Activated T-helper 2 cell treated with anti-CD3 and anti-CD28 coated beads, Interferon-gamma antibody, Interleukin-2, Interleukin-4, amounts not matched to agents 10 μg/mL and 5 μg/mL and 100 μg/mL, durations not matched to agents 14 hours and 24 hours and 36 hours (primary cell): ENCODE data around the gene IGSF3. TPM values are rescaled to one million over a fixed set of nuclear protein-coding genes. Genes with fewer than 3 reads are reported as not detected.
"Not testable (repeated sequence)": the region's sequence is repeated elsewhere in the genome, so short reads cannot be mapped to it uniquely, and the experiment has no call there.

Source experiments
- DNase-seq: peaks from one replicate; pipeline ENCODE4 v3.0.0; 2021; ENCODE audit warnings: low spot score
- H3K27ac Mint-ChIP-seq: one replicate; pipeline ENCODE4 v1.8.0; 2021; ENCODE audit warnings: mixed read lengths
- H3K27me3 Mint-ChIP-seq: one replicate; pipeline ENCODE4 v1.8.0; 2021; ENCODE audit warnings: low read depth, mixed read lengths
- H3K36me3 Mint-ChIP-seq: one replicate; pipeline ENCODE4 v1.8.0; 2021; ENCODE audit warnings: low read depth, mixed read lengths
- H3K4me1 Mint-ChIP-seq: one replicate; pipeline ENCODE4 v1.8.0; 2021; ENCODE audit warnings: low read depth, mixed read lengths
- H3K4me3 Mint-ChIP-seq: one replicate; pipeline ENCODE4 v1.8.0; 2021; ENCODE audit warnings: low read depth, mild to moderate bottlenecking, moderate library complexity, mixed read lengths
- H3K9me3 Mint-ChIP-seq: one replicate; pipeline ENCODE4 v1.8.0; 2021; ENCODE audit warnings: mixed read lengths
- intact Hi-C: fragments of 100-400 bp; cut with micrococcal nuclease; formaldehyde crosslinking; loops from one replicate; pipeline ENCODE4 v1.15.1; 2023
- total RNA-seq: library from RNA; stranded (reverse); gene quantifications from 2 replicates; pipeline ENCODE4 v1.2.3, GENCODE V29; 2022

Gene IGSF3
- total RNA-seq, 1 donor from 2014 or later = 4.6 TPM

DNA sequence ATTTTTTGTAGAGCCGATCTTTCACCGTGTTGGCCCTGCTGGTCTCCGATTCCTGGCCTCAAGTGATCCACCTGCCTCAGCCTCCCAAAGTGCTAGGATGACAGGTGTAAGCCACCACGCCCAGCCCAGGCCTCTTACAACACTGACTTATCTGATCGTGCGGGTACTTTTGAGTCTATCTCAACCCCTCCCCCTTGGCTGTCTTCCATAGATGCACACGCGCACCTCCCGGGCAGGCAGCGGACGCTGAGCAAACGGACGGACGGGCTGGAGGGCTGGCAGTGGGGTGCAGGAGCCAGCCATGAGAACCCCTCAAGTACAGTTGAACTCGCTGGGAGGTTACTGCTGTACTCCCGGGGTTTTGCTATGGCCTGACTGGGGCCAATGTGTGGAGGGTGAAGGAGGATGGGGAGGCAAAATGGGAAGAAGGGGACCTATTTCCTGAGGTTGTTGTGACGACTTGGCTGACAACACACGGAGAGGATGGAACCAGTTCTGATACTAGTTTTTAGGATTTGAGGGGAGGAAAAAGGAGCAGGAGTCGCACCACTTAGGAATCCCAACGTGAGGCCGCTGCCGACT lies 97.7 kb downstream of the IGSF3 start:
- H3K27ac Mint-ChIP-seq = peak overlapping the region; percentile 91
- H3K27me3 Mint-ChIP-seq = no peaks in the 10 kb centered on the region
- H3K9me3 Mint-ChIP-seq = peaks cover 3% of the 10 kb centered on the region
- H3K36me3 Mint-ChIP-seq = peaks cover 44% of the 10 kb centered on the region
- peak; percentile 28 for DNase-seq
- peaks cover 62% of the 10 kb centered on the region for H3K4me1 Mint-ChIP-seq
- peak overlapping the region; percentile 97 for H3K4me3 Mint-ChIP-seq
- intact Hi-C loops = loop anchor here (2.0 to 10.0 kb wide), 2 partner anchors 61 to 165 kb away; no protein-coding TSS in a partner anchor

DNA sequence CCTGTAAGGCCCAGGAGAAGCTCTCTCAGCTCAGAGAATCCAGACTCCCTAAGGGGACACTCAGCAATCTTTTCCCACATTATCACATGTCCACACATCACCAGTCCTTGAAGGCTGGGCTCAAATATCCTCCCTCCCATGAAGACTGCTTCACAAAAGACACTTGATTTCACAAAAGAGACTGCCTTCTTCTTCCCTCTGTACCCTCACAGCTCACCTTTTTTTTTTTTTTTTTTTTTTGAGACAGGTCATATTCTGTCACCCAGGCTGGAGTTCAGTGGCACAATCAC lies 98.2 kb downstream of the IGSF3 start:
- intact Hi-C loops = loop anchor here (2.0 kb wide), 1 partner anchor 61 kb away; no protein-coding TSS in a partner anchor
- Mint-ChIP-seq H3K36me3 (peaks cover 50% of the 10 kb centered on the region), H3K4me1 (peaks cover 61% of the 10 kb centered on the region), H3K27ac (peak overlapping the region; percentile 40), H3K4me3 (peak overlapping the region; percentile 97), H3K9me3 (peaks cover 8% of the 10 kb centered on the region), H3K27me3 (no peaks in the 10 kb centered on the region)
- no peak for DNase-seq

DNA sequence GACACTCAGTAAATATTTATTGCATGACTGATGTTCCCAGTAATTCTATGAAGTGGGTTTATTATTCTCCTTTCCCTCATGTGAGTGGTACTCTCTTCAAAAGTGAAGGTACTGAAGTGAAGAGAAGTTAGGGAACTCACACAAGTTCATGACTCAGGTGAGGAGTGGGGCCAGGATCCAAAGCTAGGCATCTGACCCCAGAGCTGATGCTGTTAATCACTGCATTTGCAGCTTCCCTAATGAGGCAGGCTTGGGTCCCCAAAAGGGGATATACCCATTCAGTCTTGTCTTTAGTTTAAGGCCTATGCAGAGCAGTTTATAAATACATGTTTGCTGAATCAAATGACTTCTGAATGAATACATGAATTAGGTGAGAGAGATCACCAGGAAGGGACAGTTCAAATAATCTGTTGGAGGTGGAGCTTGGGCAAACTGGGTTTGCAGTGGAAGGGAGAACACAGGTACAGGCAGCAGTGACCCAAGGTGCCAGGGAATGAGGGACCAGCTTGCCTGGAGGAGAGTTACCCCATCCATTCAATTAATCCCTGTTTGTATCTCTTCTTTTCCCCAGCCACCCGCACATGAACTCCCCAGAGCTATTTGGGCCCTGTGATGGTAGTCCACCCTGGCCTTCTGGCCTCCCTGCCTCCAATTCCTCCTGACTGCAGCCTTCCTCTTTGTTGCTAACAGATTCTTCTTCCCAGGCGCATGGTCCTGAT lies 98.7 kb downstream of the IGSF3 start:
- Mint-ChIP-seq H3K4me1 (peaks cover 61% of the 10 kb centered on the region), H3K27ac (peak overlapping the region; percentile 76), H3K27me3 (no peaks in the 10 kb centered on the region), H3K9me3 (peaks cover 13% of the 10 kb centered on the region), H3K4me3 (peak overlapping the region; percentile 97), H3K36me3 (peaks cover 55% of the 10 kb centered on the region)
- intact Hi-C loops = loop anchor here (1.0 to 2.0 kb wide), 2 partner anchors 10 to 60 kb away; no protein-coding TSS in a partner anchor
- DNase-seq = no peak

DNA sequence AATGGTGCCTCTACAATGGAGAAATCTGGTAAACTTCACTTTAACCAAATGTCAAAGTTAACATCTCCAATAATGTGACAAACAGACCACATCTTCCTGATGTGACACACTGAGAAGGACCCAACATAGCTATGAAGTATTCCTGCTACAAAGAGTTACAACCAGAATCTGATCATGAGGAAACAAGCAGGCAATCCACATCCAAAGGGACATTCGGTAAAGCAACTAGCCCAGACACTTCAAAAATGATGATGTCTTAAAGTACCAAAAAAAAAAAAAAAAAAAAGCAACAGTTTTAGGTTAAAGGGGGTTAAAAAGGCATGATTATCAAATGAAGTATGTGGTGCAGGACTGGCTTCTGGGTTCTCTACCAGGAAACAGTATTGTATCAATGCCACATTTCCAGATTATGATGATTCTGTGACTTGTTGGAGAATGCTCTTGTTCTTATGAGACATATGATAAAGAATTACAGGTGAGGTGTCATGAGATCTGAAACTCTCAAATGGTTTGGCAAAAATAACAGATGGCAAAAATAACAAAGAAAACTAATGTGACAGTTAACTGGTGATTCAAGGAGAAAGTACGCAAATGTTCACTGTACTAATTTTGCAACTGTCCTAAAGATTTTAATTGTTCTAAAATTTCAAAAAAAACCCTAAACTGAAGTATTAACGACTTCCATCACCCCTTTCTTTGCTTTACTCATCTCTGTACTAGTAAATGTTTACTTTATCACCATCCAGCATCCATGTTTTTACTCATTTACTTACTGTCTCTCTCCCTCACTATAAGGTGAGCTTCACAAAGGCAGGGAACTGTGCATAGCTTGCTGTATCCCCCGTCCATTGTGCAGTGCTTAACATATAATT lies 99.5 kb downstream of the IGSF3 start:
- H3K27ac Mint-ChIP-seq = peak overlapping the region; percentile 76
- peaks cover 62% of the 10 kb centered on the region for H3K4me1 Mint-ChIP-seq
- peaks cover 63% of the 10 kb centered on the region for H3K36me3 Mint-ChIP-seq
- DNase-seq = no peak
- intact Hi-C loops = loop anchor here (1.0 to 2.0 kb wide), 2 partner anchors 9 to 59 kb away; no protein-coding TSS in a partner anchor
- peaks cover 20% of the 10 kb centered on the region for H3K9me3 Mint-ChIP-seq
- peak overlapping the region; percentile 97 for H3K4me3 Mint-ChIP-seq
- no peaks in the 10 kb centered on the region for H3K27me3 Mint-ChIP-seq

DNA sequence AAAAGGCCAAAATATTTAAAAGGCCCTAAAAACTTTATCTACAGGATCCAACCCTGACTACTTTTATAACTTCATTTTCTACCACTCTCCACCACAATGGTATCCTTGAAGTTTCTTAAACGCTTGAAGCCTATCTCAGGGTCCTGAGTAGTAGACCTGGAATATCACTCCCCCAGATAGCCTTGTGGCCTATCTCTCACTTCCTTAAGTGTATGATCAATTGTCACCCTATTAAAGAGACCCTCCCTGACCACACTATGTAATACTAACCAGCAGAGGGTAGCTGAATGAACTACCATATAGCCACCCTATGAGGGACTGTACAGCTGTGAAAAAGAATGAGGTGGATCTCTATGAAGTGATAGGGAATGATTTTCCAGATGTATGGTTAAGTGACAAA lies 102.3 kb downstream of the IGSF3 start:
- no peak for DNase-seq
- Mint-ChIP-seq H3K36me3 (peaks cover 84% of the 10 kb centered on the region), H3K4me3 (no peak overlapping the region), H3K4me1 (peaks cover 74% of the 10 kb centered on the region), H3K27me3 (no peaks in the 10 kb centered on the region), H3K9me3 (peaks cover 28% of the 10 kb centered on the region), H3K27ac (no peak overlapping the region)
- intact Hi-C loops = no loop called here

DNA sequence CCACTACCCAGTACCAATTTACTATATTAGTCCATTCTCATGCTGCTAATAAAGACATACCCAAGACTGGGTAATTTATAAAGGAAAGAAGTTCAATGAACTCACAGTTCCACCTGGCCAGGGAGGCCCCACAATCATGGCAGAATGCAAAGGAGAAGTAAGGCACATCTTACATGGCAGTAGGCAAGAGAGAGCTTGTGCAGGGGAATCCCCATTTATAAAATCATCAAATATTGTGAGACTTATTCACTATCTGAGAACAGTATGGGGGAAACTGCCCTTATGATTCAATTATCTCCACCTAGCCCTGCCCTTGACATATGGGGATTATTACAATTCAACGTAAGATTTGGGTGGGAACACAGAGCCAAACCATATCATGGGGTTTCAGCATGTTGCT lies 103.1 kb downstream of the IGSF3 start:
- Mint-ChIP-seq H3K9me3 (peaks cover 28% of the 10 kb centered on the region), H3K36me3 (peaks cover 79% of the 10 kb centered on the region), H3K27me3 (no peaks in the 10 kb centered on the region), H3K27ac (no peak overlapping the region), H3K4me1 (peaks cover 72% of the 10 kb centered on the region), H3K4me3 (no peak overlapping the region)
- no peak for DNase-seq
- intact Hi-C loops = no loop called here

DNA sequence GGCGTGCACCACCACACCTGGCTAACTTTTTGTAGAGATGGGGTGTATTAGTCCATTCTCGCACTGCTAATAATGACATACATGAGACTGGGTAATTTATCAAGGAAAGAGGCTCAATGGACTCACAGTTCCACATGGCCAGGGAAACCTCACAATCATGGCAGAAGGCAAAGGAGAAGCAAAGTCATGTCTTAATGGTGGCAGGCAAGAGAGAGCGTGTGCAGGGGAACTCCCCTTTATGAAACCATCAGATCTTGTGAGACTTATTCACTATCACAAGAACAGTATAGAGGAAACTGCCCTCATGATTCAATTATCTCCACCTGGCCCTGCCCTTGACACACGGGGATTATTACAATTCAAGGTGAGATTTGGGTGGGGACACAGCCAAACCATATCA lies 105.1 kb downstream of the IGSF3 start:
- H3K36me3 Mint-ChIP-seq = peaks cover 79% of the 10 kb centered on the region
- intact Hi-C loops, DNase-seq, H3K27me3 Mint-ChIP-seq, H3K4me3 Mint-ChIP-seq: not testable (repeated sequence)
- H3K27ac Mint-ChIP-seq = peak overlapping the region; percentile 44
- H3K4me1 Mint-ChIP-seq = peaks cover 72% of the 10 kb centered on the region
- peaks cover 28% of the 10 kb centered on the region for H3K9me3 Mint-ChIP-seq

DNA sequence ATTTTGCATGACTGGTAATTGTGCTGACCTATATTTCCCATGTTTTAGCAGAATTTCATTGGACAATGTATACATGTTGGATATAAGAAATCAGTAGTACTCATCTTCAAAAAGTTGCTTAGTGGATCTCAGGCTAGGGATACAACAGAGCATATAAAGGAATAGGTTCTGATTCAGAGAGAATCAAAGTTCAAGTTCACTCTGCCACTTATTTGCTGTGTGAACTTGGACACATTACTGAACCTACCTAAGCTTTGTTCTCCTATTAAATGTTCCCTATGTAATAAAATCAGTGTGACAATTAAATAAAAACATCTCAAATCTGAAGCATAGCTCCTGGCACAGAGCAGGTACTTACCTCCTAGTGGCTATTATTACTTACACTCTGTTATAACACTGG lies 106.0 kb downstream of the IGSF3 start:
- H3K9me3 Mint-ChIP-seq = peaks cover 28% of the 10 kb centered on the region
- no peaks in the 10 kb centered on the region for H3K27me3 Mint-ChIP-seq
- H3K36me3 Mint-ChIP-seq = peaks cover 82% of the 10 kb centered on the region
- H3K4me1 Mint-ChIP-seq = peaks cover 77% of the 10 kb centered on the region
- intact Hi-C loops = no loop called here
- no peak for DNase-seq
- H3K4me3 Mint-ChIP-seq = no peak overlapping the region
- H3K27ac Mint-ChIP-seq = no peak overlapping the region

DNA sequence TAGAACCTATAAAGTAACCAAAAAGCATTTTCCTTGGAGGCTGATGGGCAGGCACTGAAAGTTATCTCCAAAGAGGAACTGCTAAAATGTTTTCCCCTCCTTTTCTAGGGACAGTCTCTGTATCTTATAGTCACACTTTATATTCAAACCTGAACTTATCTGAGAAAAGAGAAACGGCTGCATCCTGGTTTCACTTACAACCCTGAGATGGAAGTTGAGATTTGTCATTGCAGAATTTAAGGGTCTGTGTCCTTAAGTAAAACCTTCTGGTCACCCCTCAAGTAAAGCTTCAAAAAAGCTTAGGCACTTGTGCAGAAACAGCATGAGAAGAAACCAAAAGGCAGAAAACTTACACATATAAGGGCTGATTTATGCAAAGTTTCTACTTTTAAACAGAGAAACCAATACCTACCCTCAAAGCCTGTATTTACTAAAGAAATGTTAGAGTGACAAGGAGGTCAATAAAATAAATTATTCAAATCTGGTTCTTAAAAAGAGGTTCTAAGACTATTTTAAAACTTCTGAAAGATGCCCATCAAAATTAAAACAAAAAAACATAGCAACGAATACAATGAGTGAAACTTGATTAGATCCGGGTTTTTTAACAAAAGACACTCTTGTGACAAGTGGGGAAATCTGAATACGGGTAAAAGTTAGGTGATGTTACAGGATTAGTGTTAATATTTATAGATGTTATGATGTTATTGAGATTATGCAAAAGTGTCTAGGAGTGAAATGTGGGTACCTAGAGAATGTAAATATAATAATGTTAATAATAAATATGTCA lies 106.6 kb downstream of the IGSF3 start:
- DNase-seq = no peak
- Mint-ChIP-seq H3K36me3 (peaks cover 79% of the 10 kb centered on the region), H3K4me3 (peak overlapping the region; percentile 1), H3K27ac (peak overlapping the region; percentile 21), H3K4me1 (peaks cover 74% of the 10 kb centered on the region), H3K9me3 (peaks cover 28% of the 10 kb centered on the region), H3K27me3 (no peaks in the 10 kb centered on the region)
- intact Hi-C loops = no loop called here

DNA sequence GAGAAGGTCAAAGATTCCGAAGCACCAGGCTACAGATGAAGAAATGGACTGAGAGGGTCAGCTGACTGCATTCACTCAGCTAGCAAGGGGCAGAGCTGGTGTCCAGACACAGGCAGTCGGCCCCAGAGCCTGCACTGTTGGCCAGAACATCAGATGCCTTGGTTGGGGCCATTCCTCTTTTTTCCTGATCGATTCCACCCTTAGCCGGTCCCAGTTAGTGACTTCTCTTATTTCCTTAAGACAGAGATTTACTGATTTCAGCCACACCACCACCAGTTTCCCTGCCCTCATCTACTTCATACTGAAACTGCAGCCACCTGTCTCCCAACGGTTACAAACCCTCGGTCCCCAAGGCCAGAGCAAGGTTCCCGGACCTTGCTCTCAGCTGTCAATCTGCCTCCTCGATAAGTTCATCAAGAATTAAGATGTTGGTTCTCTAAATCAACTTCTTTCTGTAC lies 108.2 kb downstream of the IGSF3 start:
- Mint-ChIP-seq H3K4me1 (peaks cover 79% of the 10 kb centered on the region), H3K9me3 (peaks cover 19% of the 10 kb centered on the region), H3K36me3 (peaks cover 72% of the 10 kb centered on the region), H3K27ac (peak overlapping the region; percentile 21), H3K27me3 (no peaks in the 10 kb centered on the region), H3K4me3 (no peak overlapping the region)
- intact Hi-C loops = loop anchor here (1.0 to 5.0 kb wide), 5 partner anchors 9 to 503 kb away; partner anchors contain the start of gene TTF2
- no peak for DNase-seq

DNA sequence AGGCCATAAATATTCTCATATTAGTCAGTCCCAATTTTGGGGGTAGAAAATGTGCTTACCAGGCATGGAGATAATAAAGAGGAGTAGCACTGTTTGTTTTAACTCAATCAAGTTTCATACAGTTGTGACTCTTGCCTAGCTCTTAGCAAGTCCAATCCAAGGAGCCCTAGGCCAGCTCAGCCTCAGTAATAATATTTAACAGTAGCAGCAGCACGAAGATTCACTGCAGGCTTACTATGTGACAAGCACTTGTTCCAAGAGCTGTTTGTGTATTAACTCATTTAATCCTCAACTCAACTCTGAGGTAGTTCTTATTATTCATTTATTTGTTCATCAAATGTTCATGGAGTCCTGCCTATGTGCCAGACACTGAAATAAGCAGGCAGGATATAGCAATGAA lies 109.0 kb downstream of the IGSF3 start:
- Mint-ChIP-seq H3K9me3 (peaks cover 12% of the 10 kb centered on the region), H3K27ac (peak overlapping the region; percentile 93), H3K4me3 (no peak overlapping the region), H3K27me3 (no peaks in the 10 kb centered on the region), H3K4me1 (peaks cover 79% of the 10 kb centered on the region), H3K36me3 (peaks cover 67% of the 10 kb centered on the region)
- intact Hi-C loops = loop anchor here (5.0 kb wide), 4 partner anchors 181 to 504 kb away; partner anchors contain the start of gene TTF2
- no peak for DNase-seq

DNA sequence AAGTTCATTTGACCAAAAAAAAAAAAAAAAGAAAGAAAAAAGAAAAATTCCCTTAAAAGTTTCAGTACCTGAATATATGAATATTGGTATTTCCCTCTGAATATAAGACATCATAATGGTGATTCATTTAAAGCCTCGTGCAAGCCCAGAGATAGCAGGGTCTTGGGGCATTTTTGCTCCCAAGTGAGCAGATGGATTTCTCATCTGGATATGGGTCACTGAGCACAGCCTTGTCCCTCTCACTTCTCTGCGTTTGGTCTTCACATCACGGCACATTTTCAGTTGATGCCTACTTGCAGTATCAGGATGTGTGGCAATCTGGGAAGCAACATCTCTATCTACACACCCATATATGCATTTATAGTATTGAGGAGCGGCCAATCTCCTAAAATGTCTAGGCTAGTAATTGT lies 109.4 kb downstream of the IGSF3 start:
- Mint-ChIP-seq H3K27me3 (no peaks in the 10 kb centered on the region), H3K9me3 (peaks cover 8% of the 10 kb centered on the region), H3K4me1 (peaks cover 80% of the 10 kb centered on the region), H3K4me3 (no peak overlapping the region), H3K36me3 (peaks cover 67% of the 10 kb centered on the region), H3K27ac (peak overlapping the region; percentile 93)
- DNase-seq = no peak
- intact Hi-C loops = loop anchor here (5.0 kb wide), 4 partner anchors 181 to 504 kb away; partner anchors contain the start of gene TTF2
